Daoy (cell line): ENCODE measurements around the gene NOVA2. TPM values are rescaled to one million over a fixed set of nuclear protein-coding genes. Genes with fewer than 3 reads are reported as not detected.
A peak's percentile ranks its signal among the peaks of the same experiment; 100 is the strongest.

Source experiments
- DNase-seq: peaks from one replicate; pipeline ENCODE4 v3.0.0-alpha.2; 2015; ENCODE audit warnings: low read depth
- total RNA-seq: library from RNA; depleted of rRNA; stranded (reverse); fragments of >200 nt; shearing (Covaris generic); gene quantifications from 2 replicates; pipeline ENCODE4 v1.2.3, GENCODE V29; 2014

Gene NOVA2
- total RNA-seq, 1 experiment from 2014 or later, result not detected

DNA sequence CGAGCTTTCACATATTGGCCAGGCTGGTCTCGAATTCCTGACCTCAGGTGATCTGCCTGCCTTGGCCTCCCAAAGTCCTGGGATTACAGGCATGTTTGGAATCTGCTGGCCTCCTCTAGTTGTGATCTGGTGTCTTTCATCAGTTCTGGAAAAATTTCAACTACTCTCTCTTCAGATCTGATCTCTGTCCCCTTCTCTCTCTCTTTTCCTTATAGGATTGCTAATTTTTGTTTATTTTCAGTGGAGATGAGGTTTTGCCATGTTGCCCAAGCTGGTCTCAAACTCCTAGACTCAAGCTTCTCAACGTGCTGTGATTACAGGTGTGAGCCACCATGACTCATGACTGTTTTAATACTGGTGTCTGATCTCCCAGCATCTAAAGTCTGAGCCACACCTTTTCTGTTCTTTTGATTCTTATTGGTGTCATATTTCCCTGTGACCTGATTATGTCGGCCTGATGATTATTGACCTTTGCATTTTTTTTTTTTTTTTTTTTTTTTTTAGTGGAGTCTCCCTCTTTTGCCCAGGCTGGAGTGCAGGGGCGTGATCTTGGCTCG lies 48.7 kb downstream of the NOVA2 start:
- no peak for DNase-seq

DNA sequence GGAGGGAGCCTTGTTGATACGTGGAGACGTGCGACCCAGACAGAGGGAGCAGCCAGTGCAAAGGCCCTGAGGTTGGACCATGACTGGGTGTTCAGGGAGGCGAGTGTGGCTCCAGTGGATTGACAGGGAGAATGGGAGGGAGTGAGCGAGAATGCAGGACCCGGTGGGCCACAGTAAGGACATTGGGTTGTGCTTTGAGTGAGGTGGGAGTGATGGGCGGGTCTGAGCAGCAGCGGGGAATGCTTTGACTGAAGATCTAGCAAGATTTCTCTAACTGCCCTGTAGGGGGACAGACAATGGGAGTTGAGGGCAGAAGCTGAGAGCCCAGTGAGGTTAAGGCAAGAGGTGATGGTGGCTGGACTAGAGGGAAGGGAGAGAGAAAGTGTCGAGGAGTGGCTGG lies 51.4 kb downstream of the NOVA2 start:
- DNase-seq, result no peak

DNA sequence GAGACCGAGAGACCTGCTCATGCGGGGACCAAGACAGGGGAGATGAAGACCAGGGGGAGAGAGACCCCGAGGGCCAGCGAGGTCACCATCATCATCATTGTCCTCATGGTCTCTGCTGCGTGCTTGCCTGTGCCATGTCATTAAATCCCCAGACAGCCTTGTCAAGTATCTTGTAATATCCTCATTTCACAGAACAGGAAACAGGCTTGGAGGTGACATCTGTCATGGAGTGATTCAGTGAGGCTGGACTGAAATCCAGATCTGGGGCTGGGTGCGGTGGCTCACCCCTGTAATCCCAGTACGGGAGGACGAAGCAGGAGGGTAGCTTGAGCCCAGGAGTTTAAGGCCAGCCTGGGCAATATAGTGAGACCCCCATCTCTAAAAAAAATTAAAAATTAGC lies 53.2 kb downstream of the NOVA2 start:
- DNase-seq, result no peak

DNA sequence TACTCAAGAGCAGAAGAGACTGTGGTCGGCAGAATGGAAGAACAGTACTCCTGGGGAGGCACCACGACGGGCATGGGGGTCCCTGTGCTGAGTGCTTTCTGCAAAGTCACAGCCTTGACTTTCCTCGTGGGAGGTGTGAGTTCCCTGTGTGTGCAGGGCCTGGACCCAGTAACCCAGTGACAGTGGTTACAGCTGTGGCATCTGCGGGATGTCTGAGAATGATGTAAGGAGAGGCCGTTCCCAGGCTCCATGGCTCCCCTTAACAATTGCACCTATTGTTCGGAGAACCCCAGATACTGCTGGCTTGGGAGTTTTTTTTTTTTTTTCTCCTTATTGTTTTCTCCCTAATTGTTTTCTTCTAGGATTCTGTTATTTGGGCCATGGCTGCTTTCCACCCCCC lies 54.0 kb downstream of the NOVA2 start:
- DNase-seq, result no peak

DNA sequence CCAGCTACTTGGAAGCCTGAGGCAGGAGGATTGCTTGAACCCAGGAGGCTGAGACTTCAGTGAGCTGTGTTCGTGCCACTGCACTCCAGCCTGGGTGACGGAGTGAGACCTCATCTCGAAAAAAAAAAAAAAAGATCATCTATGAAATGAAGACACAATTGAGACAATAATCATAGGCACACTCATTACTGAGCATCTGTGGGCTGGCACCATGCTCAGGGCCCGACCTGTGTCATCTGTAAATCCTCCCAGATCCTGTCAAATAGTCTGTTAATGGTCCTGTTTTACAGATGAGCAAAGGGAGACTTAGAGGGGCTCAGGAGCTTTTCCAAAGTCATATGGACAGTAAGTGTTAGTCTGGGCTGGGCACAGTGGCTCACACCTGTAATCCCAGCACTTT lies 54.9 kb downstream of the NOVA2 start:
- no peak for DNase-seq

DNA sequence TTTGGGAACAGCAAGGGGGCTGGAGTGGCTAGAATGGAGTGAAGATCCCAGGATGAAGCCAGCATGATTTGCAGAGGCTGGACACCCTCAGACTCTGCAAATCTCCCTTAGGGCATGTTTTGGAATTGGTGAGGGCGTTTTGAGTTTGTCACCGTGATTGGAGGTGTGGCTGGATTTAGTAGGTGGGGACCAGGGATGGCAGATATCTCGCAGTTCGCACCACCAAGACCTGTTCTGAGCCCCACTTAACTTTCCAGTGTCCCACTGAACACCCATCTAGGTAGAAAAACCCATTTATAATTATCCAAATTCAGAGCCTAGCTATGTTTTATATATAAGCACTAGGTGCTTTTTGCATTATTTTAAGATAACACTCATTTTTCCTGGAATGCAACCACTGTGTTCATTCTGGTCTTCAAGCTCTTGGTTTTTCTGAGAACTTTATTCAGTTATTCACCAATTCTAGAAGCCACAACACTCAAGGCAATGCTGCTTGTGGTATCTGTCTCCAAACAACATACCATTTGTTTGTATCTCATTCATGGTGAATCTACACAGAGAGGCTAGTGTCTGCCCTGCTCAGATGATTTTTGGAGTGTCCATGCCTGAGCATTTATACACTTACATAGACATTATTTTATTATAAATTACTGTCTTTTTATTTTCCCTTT lies 56.1 kb downstream of the NOVA2 start:
- DNase-seq, result no peak

DNA sequence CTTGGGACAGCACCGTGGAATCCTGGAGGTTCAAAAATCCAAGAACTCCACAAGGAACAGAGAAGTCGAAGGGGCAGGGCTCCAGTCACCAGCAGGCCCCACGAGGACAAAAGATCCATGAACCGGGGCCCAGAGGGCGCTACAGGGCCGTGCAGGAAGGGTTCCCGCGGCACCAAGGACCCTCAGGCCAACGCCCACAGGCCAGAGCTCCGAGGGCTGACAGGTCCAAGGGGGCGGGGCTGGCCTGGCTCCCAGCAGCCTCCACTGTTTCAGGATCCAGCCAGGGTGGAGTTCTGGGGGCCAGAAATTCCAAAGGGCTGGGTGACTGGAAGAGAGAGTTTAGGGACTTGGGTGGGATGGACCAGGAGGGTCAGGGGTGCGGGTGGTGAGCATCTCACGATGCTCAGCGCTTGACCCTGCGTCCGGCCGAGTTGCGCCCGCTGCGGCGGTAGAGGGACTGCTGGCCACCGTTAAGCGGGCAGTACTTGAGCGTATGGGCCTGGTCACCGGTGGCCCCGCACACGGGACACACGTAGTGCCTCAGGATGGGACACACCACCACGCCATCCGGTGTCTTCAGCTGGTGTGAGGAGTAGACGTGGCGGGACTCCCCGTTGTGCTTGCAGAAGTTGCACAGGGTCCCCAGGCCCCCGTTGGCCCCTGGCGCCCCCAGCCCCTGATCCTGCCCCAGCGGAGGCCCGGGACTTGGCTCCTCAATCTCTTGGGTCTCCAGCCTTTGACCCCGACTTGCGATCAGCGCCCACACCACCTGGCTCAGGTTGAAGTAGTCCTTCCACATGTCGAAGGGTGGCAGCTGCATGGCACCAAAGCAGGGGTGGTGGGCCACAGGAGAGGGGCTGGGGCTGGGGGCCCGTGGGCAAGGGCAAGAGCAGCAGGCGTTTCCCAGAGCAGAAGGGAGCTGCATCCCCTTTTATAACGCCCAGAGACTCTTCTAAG lies 59.5 kb downstream of the NOVA2 start, which contains the start of gene NANOS2:
NANOS2 (minus strand) TSS at position 905 of the 957 bp plus-strand sequence; CDS start at position 820, 85 bp downstream.
- DNase-seq, result peak; percentile 65

DNA sequence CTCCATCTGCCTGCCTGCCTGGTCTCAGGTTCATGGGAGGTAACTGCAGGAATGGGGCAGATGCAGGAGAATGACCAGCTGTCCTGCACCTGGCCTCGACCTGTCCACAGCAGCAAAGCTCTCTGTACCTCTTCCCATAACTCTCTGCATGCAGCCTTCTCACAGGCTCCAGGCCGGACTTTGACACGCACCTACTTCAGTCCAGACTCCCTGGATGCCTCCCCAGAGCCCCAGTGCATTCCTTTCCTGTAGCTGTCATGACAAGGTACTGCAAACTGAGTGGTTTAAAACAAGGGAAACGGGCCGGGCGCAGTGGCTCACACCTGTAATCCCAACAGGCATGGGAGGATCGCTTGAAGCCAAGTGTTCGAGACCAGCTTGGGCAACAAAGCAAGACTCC lies 62.4 kb downstream of the NOVA2 start:
- no peak for DNase-seq

DNA sequence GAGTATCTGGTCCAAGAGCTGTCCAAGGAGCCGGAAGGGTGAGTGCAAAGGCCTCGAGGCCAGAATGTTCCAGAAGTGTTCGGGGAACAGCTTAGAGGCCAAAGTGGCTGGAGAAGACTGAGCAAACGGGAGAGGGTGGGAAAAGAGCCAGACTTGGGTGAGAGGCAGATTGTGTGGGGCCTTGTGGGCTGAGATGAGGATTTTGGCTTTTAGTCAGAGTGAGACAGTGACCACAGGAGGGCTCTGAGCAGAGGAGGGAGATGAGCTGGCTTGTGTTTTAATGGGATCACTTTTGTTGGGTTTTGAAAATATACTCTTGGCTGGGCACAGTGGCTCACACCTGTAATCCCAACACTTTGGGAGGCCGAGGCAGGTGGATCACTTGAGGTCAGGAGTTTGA lies 64.7 kb downstream of the NOVA2 start:
- DNase-seq, result peak; percentile 64

DNA sequence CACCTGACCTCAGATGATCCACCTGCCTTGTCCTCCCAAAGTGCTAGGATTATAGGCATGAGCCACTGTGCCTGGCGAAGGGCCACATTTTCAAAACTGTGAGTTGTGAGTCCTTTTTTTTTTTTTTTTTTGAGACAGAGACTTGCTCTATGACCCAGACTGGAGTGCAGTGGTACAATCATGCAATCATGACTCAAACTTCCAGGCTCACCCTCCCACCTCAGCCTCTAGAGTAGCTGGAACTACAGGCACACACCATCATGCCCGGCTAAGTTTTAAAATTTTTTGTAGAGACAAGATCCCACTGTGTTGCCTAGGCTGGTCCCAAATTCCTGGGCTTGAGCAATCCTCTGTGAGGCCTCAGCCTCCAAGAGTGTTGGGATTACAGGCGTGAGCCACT lies 67.4 kb downstream of the NOVA2 start:
- DNase-seq, result peak; percentile 79

DNA sequence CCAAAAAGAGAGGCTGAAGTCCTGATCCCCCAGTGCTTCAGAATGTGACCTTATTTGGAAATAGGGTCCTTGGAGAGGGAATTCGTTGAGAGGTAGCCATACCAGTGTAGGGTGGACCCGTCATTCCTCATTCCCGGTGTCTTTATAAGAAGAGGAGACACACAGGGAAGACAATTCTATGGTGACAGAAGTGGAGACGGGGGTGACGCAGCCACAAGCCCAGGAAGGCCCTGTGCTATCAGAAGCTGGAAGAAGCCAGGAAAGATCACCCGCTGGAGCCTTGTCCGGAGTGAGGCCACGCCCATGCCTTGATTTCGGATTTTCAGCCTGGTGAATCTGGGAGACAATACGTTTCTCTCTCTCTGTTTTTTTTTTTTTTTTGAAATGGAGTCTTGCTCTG lies 68.7 kb downstream of the NOVA2 start:
- no peak for DNase-seq

DNA sequence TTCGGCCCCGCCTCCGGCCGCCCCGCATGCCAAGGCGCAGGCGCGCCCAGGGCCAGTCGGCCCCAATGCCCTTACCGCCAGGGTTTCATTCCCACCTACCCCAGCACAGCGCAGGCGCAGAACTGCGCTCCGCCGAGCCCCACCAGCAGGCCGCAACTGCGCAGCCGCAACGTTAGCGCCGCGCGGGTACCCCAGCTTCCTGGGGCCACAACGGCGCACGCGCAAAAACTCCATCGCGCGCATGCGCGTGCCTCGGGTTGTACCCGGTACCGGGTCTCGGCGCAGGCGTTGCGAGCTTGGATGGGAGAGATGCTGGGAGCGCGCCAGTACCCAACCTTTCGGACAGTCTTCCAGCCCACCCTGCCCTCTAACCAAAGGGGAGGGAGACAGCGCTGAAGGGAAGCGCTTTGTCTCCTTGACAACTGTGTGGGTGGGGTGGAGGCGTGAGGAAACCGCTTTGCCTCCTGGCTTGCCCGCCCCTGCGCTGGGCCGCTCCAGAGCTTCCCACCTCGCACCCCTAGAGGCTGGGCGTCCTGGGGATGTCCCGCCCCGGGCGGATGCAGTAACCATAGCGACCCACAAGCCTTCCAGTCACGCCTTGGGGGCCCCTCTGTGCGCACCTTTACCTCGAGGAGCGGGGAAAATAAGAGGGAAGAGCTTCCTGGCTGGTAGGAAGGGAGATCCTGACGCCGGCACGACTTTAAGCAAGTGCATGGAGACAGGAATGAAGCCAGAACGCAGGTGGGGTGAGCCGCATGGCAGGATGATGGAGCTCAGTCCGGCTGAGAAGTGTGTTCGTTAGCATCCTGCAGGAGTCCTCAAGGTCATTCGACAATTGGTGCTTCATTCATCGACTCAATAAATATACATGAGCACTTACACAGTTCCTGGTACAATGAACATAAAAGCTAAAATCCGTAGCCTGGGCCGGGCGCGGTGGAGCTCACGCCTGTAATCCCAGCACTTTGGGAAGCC lies 70.7 kb downstream of the NOVA2 start:
- DNase-seq, result peak; percentile 100

DNA sequence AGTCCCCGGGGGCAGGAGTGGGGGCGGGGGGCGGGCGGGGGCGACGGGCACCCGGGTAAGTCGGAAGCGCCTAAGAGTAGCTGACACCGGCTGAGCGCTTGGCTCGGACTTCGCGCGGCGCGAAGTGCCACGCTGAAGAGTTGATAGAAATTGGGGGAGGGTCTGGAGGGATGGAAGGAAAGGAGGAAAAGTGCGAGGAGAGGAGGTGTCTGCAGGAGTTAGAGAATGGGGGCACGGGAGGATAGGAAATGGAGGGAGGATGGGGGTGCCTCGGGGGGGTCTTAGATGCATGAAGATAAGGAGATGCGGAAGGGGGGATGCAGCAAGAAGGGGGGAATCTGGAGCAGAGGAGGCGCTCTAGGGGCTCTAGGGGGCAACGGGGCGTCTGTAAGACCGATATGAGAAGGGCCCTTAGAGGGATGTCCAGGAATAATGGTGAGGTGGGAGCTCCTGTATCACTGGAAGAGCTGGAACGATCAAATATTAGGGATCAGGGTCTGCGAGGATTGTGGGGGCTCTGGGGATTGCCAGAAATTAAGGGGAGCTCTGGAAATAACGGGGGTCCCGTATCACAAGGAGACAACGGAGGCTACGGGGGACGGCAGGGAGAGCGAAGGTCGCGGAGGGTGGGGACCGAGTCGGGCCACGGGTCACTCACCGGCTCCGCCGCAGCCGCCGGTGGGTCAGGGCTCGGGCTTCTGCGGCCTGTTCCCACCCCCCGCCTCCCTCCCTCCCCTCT lies 71.6 kb downstream of the NOVA2 start, which contains the start of gene MYPOP:
MYPOP (minus strand) TSS at position 702 of the 739 bp plus-strand sequence. CDS start 840 bp downstream, outside the sequence.
- no peak for DNase-seq

DNA sequence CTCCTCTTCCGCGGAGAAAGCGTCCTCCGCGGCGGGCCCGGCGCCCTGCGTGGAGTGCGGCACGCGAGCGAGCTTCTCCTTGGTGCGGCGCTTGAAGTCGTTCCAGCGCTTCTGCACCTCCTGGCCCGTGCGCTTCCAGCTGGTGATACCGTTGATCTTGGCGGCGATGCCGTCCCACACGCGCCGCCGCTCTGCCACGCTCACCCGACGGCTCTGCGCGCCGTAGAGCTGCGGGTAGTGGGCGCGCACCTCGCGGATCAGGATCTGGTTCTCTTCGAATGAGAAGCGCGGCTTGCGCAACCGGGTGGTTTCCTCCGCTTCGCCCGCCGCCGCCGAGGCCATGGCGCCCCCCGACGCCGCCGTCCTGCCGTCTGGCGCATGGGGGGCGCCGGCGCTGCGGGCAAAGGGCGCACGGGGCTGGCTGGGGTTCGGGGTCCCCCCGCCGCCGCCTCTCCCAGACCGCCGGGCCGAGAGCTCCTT lies 72.2 kb downstream of the NOVA2 start:
- no peak for DNase-seq

DNA sequence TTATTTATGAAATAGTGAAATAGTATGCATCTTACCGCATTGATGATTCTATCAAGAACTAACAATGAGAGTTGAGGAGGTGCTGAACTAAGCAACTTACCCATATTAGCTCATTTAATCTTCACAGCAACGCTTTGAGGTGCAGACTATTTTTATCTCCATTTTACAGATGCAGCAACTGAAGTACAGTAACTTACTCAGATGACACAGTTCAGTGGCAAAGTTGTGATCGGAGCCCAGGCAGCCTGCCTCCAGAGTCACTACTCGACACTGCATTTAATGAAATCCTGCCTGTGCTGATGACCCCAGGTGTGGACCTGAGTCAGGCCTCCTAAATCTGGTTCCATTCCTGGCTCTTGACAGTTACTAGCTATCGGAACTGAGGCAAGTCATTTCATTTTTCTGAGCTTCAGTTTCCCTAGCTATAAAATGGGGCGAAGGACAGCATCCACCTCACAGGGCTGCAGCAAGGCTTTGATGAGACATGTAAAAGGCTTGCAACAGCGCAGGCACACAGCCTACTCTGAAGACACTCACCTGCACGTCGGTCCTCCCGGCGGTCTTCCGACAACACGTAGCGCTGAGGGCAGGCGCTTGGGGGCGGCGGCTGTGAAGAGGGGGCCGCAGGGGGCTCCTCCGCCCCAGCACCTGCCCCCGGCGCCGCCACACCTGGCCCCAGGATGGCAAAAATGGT lies 72.8 kb downstream of the NOVA2 start:
- no peak for DNase-seq

DNA sequence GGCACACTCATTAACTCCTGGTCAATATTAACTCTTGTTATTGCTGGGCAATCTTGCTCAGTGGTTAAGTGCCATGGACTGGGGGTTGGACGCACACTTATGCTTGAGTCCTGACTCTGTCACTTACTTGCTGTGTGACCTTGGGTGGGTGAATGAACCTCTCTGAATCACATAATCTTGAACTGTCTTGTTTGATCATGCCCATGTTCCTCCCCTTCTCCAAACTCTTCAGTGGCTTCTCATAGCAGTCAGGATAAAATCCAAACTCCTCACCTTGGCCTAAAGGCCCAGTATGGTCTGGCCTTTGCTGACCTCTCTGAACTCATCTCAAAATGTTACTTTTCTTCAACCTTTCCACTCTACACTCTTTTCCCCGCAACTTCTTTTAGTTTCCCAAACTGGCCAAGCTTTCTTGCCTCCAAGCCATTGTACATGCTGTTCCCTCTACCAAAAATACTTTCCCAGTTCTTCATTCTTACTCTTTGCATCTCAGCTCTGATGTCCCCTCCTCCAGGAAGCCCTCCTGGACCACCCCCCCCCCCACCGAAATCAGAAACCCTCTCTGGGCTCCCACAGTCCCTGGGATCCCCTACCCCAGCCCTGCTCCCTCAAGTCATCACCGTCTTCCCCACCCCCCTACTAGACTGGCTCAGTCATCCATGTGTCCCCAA lies 73.6 kb downstream of the NOVA2 start:
- no peak for DNase-seq

DNA sequence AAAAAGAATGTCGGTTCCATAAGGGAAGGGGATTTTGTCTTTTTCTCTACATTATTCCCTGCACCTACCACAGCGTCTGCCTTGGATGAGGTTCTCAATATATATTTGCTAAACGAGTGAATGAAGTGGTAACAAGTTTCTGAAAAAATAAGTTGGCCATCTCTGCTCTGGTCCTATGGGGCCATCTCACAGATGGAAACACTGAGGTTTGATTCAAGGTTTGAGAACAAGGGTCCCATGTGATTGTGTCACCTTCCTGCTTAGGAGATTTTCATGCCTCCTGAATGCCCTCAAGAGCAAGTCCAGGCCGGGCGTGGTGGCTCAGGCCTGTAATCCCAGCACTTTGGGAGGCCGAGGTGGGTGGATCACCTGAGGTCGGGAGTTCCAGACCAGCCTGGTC lies 74.4 kb downstream of the NOVA2 start:
- no peak for DNase-seq

DNA sequence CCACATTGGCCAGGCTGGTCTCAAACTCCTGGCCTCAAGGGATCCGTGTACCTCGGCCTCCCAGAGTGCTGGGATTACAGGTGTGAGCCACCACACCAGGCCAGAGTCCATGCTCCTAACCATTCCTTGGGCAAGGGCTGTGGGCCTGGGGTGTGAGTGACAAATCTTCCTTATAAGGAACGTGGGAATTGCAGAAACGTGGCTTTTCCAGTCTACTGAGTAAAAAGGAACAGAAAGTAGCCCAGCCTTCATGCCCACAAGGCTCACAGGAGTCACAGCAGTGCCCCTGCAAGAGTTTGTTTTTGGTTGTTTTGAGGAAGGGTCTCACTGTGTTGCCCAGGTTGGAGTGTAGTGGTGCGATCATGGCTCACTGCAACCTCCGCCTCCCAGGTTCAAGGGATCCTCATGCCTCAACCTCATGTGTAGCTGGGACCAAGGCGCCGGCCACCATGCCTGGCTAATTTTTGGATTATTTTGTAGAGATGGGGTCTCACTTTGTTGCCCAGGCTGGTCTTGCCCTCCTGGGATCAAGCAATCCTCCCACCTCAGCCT lies 76.3 kb downstream of the NOVA2 start:
- DNase-seq, result no peak
